DOHH2 (cell line): ENCODE measurements around the gene CNN2.

Experiments
- CTCF ChIP-seq: fragments of 200-600 bp; sonication (generic); IDR thresholded peaks from one replicate; pipeline ENCODE4 v1.5.1; 2014; ENCODE audit warnings: antibody characterized with exemption, mild to moderate bottlenecking, low read depth, low read length; ENCODE audit not compliant: poor library complexity, severe bottlenecking
- EZH2phosphoT487 ChIP-seq: fragments of 200-600 bp; sonication (generic); IDR thresholded peaks from 2 replicates; pipeline ENCODE4 v1.6.1; 2017; ENCODE audit warnings: borderline replicate concordance, mild to moderate bottlenecking, antibody characterized with exemption, low read length, moderate library complexity, mixed read lengths

- no peak for TF ChIP-seq CTCF
- TF ChIP-seq EZH2phosphoT487 = no peak
Observed at GRCh38 chr19:992670-993055, 33.7 kb upstream of the CNN2 start.
